Esophagus squamous epithelium (tissue), 4 donors: ENCODE measurements around the gene GPATCH3.

Experiments
- POLR2A ChIP-seq, 4 donors: fragments of 450-650 bp; IDR thresholded peaks; one replicate each; pipeline ENCODE4 v1.6.1; 2017; ENCODE audit warnings: antibody characterized with exemption in 4 of 4, mild to moderate bottlenecking in 4 of 4, moderate library complexity in 3 of 4
- TF ChIP-seq, protein P1 (sequence below), 6 experiments: fragments of 450-650 bp in 4 of 6; fragments of 200-600 bp in 2 of 6; sonication (generic) in 2 of 6; IDR thresholded peaks; one replicate each; pipeline ENCODE4 v1.5.1; 2016 to 2019; ENCODE audit warnings: antibody characterized with exemption in 6 of 6, mild to moderate bottlenecking in 4 of 6, moderate library complexity in 4 of 6

DNA sequence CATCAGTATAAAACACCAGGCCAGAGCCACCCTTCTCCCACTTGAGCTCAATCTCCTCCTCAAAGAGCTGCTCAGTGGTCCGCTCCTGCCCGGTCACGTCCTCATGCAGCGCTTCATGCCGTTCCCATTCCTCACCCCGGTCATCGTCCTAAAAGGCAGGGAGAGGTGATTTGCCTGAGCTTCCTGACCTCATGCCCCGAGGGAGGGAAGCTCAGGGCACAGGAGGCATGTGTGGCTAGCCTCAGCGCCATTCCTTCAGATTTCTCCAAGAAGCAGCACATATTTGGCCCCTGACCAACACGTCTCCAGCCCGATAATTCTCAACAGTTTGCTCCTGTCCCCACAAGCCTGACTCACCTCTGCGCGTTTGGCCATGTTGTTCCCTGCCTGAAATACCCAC lies 6.0 kb downstream of the GPATCH3 start:
- TF ChIP-seq, protein P1, sequence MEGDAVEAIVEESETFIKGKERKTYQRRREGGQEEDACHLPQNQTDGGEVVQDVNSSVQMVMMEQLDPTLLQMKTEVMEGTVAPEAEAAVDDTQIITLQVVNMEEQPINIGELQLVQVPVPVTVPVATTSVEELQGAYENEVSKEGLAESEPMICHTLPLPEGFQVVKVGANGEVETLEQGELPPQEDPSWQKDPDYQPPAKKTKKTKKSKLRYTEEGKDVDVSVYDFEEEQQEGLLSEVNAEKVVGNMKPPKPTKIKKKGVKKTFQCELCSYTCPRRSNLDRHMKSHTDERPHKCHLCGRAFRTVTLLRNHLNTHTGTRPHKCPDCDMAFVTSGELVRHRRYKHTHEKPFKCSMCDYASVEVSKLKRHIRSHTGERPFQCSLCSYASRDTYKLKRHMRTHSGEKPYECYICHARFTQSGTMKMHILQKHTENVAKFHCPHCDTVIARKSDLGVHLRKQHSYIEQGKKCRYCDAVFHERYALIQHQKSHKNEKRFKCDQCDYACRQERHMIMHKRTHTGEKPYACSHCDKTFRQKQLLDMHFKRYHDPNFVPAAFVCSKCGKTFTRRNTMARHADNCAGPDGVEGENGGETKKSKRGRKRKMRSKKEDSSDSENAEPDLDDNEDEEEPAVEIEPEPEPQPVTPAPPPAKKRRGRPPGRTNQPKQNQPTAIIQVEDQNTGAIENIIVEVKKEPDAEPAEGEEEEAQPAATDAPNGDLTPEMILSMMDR (IDR thresholded peaks at IDR 0.05) = no peak
- TF ChIP-seq POLR2A (IDR thresholded peaks at IDR 0.05) = no peak
